Ramos (cell line): ENCODE data around the gene LZTR1.
"Not testable (repeated sequence)": the region's sequence is repeated elsewhere in the genome, so short reads cannot be mapped to it uniquely, and the experiment has no call there.

Experiments
- in situ Hi-C: fragments of 300-500 bp; cut with MboI; formaldehyde crosslinking; loops from one replicate; pipeline ENCODE4 v1.14.3; 2022; ENCODE audit warnings: low sequenced_read_pairs; ENCODE audit not compliant: unreplicated experiment

LZTR1 gene

GRCh38 chr22:21030032-21030431 is 47.9 kb downstream of the LZTR1 start:
- in situ Hi-C loops: no loop called here

- in situ Hi-C loops: no loop called here
Measured at GRCh38 chr22:21030621-21031544, 48.8 kb downstream of the LZTR1 start.

DNA sequence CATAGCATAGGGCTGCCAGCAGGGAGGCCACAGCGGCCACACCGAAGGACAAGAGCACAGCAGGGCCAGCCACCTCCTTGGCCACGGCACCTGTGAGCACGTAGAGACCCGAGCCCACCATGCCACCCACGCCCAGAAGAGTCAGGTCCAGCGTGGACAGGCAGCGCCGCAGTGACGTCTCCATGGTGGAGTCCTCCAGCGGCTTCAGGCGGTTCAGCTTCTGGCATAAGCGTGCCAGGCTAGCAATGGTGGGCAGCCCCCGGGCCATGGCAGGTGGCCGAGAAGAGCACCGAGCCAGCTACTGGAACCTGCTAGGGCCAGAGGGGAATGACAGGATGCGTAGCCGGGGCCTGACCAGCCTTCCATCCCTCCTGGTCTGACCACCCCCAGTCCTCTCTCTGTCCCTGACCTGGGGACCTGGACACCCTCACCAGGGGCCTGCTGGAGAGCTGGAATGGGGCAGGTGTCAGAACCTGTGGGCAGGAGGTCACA is 49.5 kb downstream of the LZTR1 start:
- in situ Hi-C loops: no loop called here

DNA sequence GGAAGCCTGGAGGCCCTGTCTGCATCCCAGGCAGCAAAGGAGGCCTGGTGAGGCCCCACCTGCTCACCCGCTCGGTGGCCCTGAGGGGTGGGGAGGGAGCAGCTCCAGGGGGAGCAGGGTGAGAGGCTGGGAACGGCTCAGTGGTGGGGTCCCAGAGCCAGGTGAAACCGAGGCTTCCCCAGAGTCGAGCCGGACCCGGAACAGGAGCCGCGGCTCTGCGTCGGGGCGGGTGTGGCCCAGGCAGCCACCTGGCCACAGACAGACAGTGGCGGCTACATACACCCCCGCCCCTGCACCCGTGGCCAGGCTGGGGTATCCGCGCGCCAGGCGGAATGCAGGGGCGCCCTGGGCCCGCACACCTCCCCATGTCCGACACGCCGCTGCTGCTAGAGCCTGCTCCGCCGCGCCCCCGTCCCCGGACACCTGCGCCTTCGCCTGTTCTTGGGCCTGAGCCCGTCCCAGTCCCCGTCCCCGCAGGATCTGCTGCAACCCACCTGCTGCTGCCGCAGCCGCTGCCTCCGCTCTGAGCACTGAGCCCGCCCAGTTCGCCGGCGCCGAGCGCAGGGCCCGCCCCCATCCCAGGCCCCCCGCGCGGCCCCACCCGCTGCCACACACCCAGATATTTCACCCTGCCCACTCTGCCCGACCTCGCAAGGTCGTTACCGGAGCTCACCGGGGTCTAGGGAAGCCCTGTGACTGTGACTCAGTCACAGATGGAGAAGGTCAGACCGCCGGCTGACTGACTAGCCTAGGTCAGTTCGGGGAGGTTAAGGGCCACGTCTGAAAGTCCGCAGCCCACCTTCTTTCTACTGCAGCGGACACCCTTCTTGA is 50.2 kb downstream of the LZTR1 start, which contains the start of gene SLC7A4:
Gene SLC7A4 (minus strand): TSS at position 525 of the 831 bp plus-strand sequence. CDS start 749 bp downstream, outside the sequence.
- in situ Hi-C loops: no loop called here

- in situ Hi-C loops: no loop called here
Measured at GRCh38 chr22:21032868-21033688, 51.0 kb downstream of the LZTR1 start.

DNA sequence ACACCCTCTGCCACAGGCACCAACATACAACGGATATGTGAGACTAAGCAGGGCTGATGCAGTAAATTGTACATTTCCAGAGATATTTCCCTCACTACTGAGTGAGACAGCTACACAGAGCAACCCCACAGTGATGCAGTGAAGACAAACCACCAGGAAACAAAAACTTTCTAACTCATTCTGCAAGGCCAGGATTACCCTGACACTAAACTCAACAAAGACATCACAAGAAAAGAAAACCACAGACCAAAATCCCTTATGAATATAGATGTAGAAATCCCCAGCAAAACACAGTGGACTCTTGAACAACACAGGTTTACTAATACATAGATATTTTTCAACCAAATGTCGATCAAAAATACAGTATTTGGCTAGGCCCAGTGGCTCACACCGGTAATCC is 51.8 kb downstream of the LZTR1 start:
- in situ Hi-C loops: no loop called here

DNA sequence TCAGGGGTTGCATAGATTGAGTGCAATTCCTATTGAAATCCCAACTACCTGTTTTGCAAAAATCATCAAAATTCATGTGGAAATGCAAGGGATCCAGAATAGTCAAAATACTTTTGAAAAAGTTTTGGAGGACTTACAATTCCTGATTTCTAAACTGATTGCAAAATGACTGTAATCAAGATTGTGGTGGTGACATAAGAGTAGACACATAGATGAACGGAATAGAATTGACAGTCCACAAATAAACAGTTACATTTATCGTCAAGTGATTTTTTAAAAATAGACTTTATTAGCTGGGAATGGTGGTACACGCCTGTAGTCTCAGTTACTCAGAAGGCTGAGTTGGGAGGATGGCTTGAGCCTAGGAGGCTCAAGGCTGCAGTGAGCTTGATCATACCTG is 52.9 kb downstream of the LZTR1 start:
- in situ Hi-C loops: no loop called here

DNA sequence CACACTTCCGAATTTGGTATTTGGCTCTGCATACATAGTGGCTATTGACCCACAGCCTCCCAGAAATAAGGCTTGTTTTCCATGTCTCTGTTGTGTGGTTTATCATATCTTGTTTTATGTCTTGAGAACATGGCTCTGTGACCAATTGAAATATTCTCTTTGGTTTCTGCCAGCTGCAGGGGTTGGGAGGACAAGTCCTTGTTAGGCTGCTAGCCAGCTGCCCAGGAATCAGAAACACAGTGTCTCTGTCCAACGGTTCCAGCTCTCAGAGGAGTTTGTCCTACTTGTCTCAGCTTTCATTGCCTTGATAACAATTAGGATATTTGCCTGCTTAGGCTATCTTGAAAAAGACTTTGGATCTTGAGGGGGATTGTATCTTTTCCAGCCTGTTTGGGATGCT is 56.3 kb downstream of the LZTR1 start:
- in situ Hi-C loops: no loop called here

GRCh38 chr22:21039158-21039557 is 57.1 kb downstream of the LZTR1 start:
- in situ Hi-C loops: not testable (repeated sequence)

DNA sequence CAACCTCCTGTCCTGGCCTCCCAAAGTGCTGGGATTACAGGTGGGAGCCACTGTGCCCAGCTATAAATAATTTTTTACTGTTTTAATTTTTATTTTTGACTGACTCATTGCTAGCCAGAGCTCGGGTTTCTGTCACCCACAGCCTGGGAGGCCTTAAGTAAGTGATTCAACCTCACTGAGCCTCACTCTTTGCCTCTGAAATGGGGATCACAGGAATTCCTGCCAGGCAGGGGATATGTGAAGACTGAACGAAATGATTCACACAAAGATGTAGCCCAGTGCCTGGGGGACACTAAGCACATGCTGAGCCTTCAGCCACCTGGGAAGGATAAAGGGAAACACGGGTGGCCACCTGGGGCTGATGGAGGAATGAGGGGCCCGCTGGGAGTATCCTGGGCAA is 59.8 kb downstream of the LZTR1 start:
- in situ Hi-C loops: no loop called here

GRCh38 chr22:21042978-21043859 is 61.1 kb downstream of the LZTR1 start:
- in situ Hi-C loops: no loop called here

- in situ Hi-C loops: no loop called here
Measured at GRCh38 chr22:21043860-21044535, 61.9 kb downstream of the LZTR1 start.

GRCh38 chr22:21044931-21045584 is 63.0 kb downstream of the LZTR1 start:
- in situ Hi-C loops: no loop called here

GRCh38 chr22:21045585-21046294 is 63.6 kb downstream of the LZTR1 start, which contains the start of gene LRRC74B:
TSS of gene LRRC74B (plus strand) at chr22:21045946. CDS start at chr22:21045987, 41 bp downstream.
- in situ Hi-C loops: no loop called here

DNA sequence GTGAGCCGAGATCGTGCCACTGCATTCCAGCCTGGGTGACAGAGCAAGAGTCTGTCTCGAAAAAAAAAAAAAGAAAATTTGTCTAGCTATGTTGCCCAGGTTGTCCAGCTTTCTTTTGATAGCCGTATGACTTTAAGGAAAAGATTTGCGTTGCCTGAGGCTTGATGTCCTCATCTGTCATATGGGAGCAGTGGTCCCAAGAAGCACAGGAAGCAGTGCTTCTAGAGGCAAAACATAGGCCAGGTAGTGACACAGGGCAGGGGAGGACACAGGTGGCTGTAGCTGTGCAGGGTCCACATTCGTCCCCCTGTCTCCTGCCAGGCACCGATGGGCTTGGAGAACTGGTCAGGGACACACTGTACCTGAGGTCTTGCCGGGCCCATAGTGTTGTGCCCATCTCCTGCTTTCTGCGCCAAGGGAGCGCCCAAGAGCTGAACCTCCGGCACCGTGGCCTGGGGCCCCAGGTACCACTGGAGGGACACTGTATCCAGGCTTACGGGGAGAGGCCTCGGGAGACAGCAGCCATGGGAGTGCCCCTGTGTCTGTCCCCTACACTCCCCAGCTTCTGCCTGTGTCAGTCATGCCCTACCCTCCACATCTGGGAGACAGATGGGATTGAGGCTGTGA is 65.1 kb downstream of the LZTR1 start:
- in situ Hi-C loops: no loop called here

DNA sequence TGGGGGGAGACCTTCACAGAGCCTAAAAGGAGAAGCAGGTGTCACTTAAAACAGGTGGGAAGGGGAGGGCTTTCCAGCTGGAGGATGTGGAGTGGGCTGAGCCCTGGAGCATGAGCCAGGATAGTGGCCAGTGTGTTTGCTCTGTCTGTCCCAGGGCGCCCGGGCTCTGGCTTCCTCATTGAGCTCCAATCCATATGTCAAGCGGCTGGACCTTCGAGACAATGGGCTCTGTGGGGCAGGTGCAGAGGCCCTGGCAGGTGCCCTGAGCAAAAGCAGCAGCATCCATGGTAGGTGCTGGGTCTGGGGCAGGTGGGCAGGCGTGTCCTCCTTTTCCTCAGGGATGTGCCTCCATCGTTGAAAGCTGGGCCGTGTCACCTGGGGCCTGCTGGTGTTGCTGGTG is 65.6 kb downstream of the LZTR1 start:
- in situ Hi-C loops: no loop called here

GRCh38 chr22:21048448-21048847 is 66.4 kb downstream of the LZTR1 start:
- in situ Hi-C loops: not testable (repeated sequence)
